Measurements from ENCODE around the gene FHIT. TPM values are rescaled to one million over a fixed set of nuclear protein-coding genes. Genes with fewer than 3 reads are reported as not detected.

Gene FHIT
- total RNA-seq, 1 donor from 2014 or later, result 22.6 TPM

DNA sequence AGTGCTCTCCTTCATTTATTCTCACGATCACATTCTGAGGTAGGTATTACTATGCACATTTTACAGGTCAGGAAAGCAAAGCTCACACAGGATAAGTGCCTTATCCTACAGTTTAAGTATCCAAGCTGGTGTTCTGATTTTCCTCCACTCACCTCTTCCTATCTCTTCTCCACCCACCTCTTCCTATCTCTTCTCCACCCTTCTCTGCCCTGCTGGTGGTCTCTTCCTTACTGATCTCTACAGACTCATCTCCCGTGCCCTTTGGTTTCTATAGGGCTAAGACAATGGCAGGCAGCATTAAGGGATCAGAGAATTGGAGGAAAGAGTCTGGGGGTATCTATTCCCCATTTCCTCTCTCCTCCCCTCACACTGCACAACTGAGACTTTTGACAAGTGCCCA is 319.1 kb downstream of the FHIT start:
- H3K4me1 Mint-ChIP-seq (ENCODE audit: low read depth), result no peaks in the 10 kb centered on the region
- H3K9me3 Mint-ChIP-seq, result peaks cover 7% of the 10 kb centered on the region
- intact Hi-C loops (cut with micrococcal nuclease), result no loop called here
- H3K4me3 Mint-ChIP-seq, result no peak overlapping the region
- H3K36me3 Mint-ChIP-seq (ENCODE audit: low read depth), result no peaks in the 10 kb centered on the region
- DNase-seq (ENCODE audit: low spot score), result no peak
- H3K27me3 Mint-ChIP-seq (ENCODE audit: insufficient read depth), result no peaks in the 10 kb centered on the region
- no peak overlapping the region for H3K27ac Mint-ChIP-seq

- peaks cover 8% of the 10 kb centered on the region for H3K9me3 Mint-ChIP-seq
- intact Hi-C loops (cut with micrococcal nuclease), result no loop called here
- peaks cover under 1% of the 10 kb centered on the region for H3K36me3 Mint-ChIP-seq (ENCODE audit: low read depth)
- no peak overlapping the region for H3K27ac Mint-ChIP-seq
- DNase-seq (ENCODE audit: low spot score), result no peak
- no peaks in the 10 kb centered on the region for H3K27me3 Mint-ChIP-seq (ENCODE audit: insufficient read depth)
- no peak overlapping the region for H3K4me3 Mint-ChIP-seq
- H3K4me1 Mint-ChIP-seq (ENCODE audit: low read depth), result no peaks in the 10 kb centered on the region
These were observed 319.8 kb downstream of the FHIT start for GRCh38 chr3:60931452-60931851.

GRCh38 chr3:60920519-60920918 is 330.7 kb downstream of the FHIT start:
- intact Hi-C loops (cut with micrococcal nuclease), result no loop called here
- no peaks in the 10 kb centered on the region for H3K4me1 Mint-ChIP-seq (ENCODE audit: low read depth)
- no peak for DNase-seq (ENCODE audit: low spot score)
- no peak overlapping the region for H3K27ac Mint-ChIP-seq
- H3K36me3 Mint-ChIP-seq (ENCODE audit: low read depth), result no peaks in the 10 kb centered on the region
- H3K4me3 Mint-ChIP-seq, result no peak overlapping the region
- H3K27me3 Mint-ChIP-seq (ENCODE audit: insufficient read depth), result no peaks in the 10 kb centered on the region
- peaks cover 7% of the 10 kb centered on the region for H3K9me3 Mint-ChIP-seq

DNA sequence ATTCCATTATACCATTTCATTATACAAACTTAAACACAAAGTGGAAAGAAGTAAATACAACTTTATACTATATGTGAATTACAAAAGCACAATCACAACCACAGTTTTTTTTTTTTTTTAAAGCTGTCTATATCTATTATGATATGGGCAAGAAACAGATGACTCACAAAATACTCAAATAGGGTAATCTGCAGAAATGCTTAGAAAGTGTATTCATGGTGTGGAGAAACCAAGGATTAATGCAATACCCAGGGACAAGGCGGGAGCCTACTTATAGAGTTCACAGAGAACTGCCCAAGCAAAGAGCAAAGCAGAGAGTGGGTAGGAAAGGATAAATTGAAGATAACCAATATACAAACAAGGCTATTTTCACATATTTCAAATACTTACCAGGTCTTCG is 332.0 kb downstream of the FHIT start:
- Mint-ChIP-seq H3K36me3 (ENCODE audit: low read depth) (no peaks in the 10 kb centered on the region), H3K4me3 (no peak overlapping the region), H3K4me1 (ENCODE audit: low read depth) (no peaks in the 10 kb centered on the region), H3K9me3 (no peaks in the 10 kb centered on the region), H3K27ac (no peak overlapping the region), H3K27me3 (ENCODE audit: insufficient read depth) (no peaks in the 10 kb centered on the region)
- intact Hi-C loops (cut with micrococcal nuclease), result no loop called here
- DNase-seq (ENCODE audit: low spot score), result no peak

DNA sequence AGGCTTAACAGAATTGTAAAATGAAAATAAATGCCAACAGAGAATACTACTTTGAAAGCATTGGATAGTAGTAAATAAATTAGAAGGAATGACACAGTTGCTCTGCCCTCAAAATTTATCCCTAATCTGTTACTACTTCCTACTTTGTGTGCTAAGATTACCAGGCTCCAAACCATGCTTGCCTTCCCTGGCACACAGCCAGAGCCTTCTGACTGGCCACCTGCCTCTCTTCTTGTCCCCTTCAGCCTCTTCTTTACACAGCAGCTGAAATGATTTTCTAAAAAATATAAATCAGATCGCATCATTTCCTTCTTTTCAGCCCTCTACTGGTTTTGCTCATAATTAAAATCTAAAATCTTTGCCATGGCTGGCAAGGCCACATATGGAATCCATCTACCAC is 334.1 kb downstream of the FHIT start:
- no peaks in the 10 kb centered on the region for H3K27me3 Mint-ChIP-seq (ENCODE audit: insufficient read depth)
- intact Hi-C loops (cut with micrococcal nuclease), result no loop called here

DNA sequence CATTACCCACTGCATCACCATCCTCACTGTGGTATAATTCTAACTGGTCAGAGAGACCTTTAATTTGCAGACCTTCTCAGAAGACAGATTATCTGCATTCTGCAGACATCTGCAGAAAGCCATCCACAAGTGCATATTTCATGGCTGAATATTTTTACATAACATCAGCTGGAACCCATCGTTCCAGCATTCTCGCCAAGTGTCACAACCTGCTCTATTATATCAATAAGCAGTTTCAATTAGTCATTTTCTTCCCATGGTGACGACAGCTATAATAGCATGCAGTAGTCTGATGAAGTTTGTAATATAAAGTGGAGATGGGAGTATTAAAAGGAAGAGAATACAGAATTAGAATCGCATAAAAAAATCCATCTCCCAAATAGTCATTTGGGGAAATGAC is 334.7 kb downstream of the FHIT start:
- DNase-seq (ENCODE audit: low spot score), result no peak
- H3K4me3 Mint-ChIP-seq, result no peak overlapping the region
- H3K27me3 Mint-ChIP-seq (ENCODE audit: insufficient read depth), result no peaks in the 10 kb centered on the region
- H3K36me3 Mint-ChIP-seq (ENCODE audit: low read depth), result no peaks in the 10 kb centered on the region
- H3K9me3 Mint-ChIP-seq, result no peaks in the 10 kb centered on the region
- H3K4me1 Mint-ChIP-seq (ENCODE audit: low read depth), result no peaks in the 10 kb centered on the region
- H3K27ac Mint-ChIP-seq, result no peak overlapping the region
- intact Hi-C loops (cut with micrococcal nuclease), result no loop called here

More for the DNA sequence above, 334.1 kb downstream of the FHIT start:
- DNase-seq (ENCODE audit: low spot score), result no peak
- H3K27ac Mint-ChIP-seq, result no peak overlapping the region
- no peaks in the 10 kb centered on the region for H3K9me3 Mint-ChIP-seq
- H3K4me1 Mint-ChIP-seq (ENCODE audit: low read depth), result no peaks in the 10 kb centered on the region
- no peak overlapping the region for H3K4me3 Mint-ChIP-seq
- no peaks in the 10 kb centered on the region for H3K36me3 Mint-ChIP-seq (ENCODE audit: low read depth)

DNA sequence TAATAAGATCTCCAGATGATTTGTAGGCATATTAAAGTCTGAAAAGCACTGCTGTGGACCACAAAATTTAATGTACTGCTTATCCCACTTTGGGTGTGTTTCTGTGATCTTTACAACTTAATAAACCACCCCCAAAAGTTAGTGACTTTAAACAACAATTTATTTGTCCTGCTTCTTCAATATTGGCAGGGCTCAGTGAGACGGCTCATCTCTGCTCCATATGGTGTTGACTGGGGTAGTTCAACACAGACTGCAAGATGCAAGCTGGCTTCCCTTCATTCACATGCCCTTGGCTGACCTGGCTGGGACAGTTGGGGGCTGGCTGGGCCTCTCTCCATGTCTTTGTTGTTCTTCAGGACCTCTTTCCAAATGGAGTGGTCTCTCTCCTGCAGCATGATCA is 337.8 kb downstream of the FHIT start:
- no peaks in the 10 kb centered on the region for H3K9me3 Mint-ChIP-seq
- H3K27ac Mint-ChIP-seq, result no peak overlapping the region
- H3K4me3 Mint-ChIP-seq, result no peak overlapping the region
- H3K4me1 Mint-ChIP-seq (ENCODE audit: low read depth), result no peaks in the 10 kb centered on the region
- H3K36me3 Mint-ChIP-seq (ENCODE audit: low read depth), result no peaks in the 10 kb centered on the region
- no peak for DNase-seq (ENCODE audit: low spot score)
- intact Hi-C loops (cut with micrococcal nuclease), result no loop called here
- H3K27me3 Mint-ChIP-seq (ENCODE audit: insufficient read depth), result no peaks in the 10 kb centered on the region

DNA sequence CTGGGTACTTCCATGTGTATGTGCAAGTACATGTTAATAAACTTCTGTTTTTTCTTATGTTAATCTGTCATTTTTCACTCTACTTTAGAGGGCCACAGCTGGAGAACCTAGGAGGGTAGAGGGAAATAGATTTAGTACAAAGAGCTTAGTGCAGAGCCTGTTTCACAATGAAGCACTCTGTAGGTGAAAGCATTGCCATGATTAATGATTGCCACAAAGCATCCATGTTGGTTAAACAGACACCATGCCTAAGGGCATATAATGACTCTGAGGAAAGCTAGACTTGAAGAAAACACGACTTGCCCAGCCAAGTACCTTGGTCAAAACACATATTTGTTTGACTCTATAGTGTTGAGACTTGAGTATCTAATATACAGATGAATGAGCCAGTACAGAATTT is 338.4 kb downstream of the FHIT start:
- no peak overlapping the region for H3K4me3 Mint-ChIP-seq

DNA sequence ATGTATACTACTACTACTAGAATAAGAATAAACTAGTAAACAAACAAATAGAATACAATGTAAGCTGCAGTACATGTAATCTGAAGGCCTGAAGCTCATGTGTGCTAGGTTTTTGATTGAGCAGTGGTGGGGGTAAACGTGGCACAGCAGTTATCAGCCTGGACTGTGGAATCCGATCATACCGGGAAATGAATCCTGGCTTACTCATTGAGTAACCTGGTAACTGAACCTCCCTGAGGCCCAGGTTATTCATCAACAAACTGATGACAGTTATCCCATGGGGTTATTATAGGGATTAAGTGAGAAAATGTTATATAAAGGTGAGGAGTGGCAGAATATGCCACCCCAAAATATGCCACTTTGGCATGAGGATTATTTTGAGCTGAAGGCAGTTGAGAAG is 339.1 kb downstream of the FHIT start:
- intact Hi-C loops (cut with micrococcal nuclease), result no loop called here
- H3K4me1 Mint-ChIP-seq (ENCODE audit: low read depth), result no peaks in the 10 kb centered on the region
- H3K9me3 Mint-ChIP-seq, result no peaks in the 10 kb centered on the region
- no peak overlapping the region for H3K4me3 Mint-ChIP-seq
- no peak overlapping the region for H3K27ac Mint-ChIP-seq
- DNase-seq (ENCODE audit: low spot score), result no peak
- no peaks in the 10 kb centered on the region for H3K36me3 Mint-ChIP-seq (ENCODE audit: low read depth)
- no peaks in the 10 kb centered on the region for H3K27me3 Mint-ChIP-seq (ENCODE audit: insufficient read depth)

More for the DNA sequence above, 338.4 kb downstream of the FHIT start:
- no peaks in the 10 kb centered on the region for H3K27me3 Mint-ChIP-seq (ENCODE audit: insufficient read depth)
- no peak overlapping the region for H3K27ac Mint-ChIP-seq
- intact Hi-C loops (cut with micrococcal nuclease), result no loop called here
- no peaks in the 10 kb centered on the region for H3K36me3 Mint-ChIP-seq (ENCODE audit: low read depth)
- no peaks in the 10 kb centered on the region for H3K9me3 Mint-ChIP-seq
- no peak for DNase-seq (ENCODE audit: low spot score)
- no peaks in the 10 kb centered on the region for H3K4me1 Mint-ChIP-seq (ENCODE audit: low read depth)

DNA sequence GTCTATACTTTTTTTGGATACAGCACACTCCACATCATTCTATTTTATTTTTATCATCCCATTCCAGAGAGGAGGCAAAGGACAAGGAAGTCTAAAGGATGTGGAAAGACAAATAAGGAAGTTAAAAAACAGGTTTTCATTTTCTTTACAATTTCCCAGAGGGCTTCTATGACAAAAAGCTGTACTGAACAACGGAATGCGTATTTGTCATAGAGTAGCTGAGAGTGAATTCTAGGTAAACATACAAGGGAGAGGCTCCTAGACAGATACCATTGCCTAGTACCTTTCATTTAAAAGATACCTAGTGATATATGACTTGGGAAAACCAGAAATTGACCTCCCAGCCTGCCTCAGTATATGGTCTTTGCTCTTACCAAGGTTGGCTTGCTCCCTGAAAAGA is 341.7 kb downstream of the FHIT start:
- no peak overlapping the region for H3K4me3 Mint-ChIP-seq
- no peaks in the 10 kb centered on the region for H3K9me3 Mint-ChIP-seq
- H3K4me1 Mint-ChIP-seq (ENCODE audit: low read depth), result no peaks in the 10 kb centered on the region
- no peaks in the 10 kb centered on the region for H3K36me3 Mint-ChIP-seq (ENCODE audit: low read depth)
- no peak overlapping the region for H3K27ac Mint-ChIP-seq
- DNase-seq (ENCODE audit: low spot score), result no peak
- intact Hi-C loops (cut with micrococcal nuclease), result no loop called here
- no peaks in the 10 kb centered on the region for H3K27me3 Mint-ChIP-seq (ENCODE audit: insufficient read depth)

DNA sequence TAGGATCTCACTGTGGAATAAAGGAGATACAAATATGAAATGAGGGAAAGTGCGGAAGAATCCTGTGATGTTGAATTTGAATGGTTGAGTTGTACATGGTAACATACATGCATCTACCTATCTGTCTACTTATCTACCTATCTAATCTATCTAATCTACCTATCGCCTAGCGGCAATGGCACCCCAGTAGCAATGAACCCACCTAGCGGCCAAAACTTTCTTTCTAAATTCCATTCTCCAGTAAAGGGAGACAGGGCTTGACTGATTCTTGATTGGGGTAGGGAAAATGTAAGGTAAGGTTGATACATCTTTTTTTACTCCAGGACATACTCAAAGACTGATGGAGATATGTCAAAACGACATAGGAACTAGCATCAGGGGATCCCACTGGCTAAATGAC is 345.0 kb downstream of the FHIT start:
- H3K36me3 Mint-ChIP-seq (ENCODE audit: low read depth), result no peaks in the 10 kb centered on the region
- H3K27me3 Mint-ChIP-seq (ENCODE audit: insufficient read depth), result no peaks in the 10 kb centered on the region
- intact Hi-C loops (cut with micrococcal nuclease), result no loop called here
- no peak overlapping the region for H3K4me3 Mint-ChIP-seq
- no peaks in the 10 kb centered on the region for H3K4me1 Mint-ChIP-seq (ENCODE audit: low read depth)
- no peak for DNase-seq (ENCODE audit: low spot score)
- no peaks in the 10 kb centered on the region for H3K9me3 Mint-ChIP-seq
- H3K27ac Mint-ChIP-seq, result no peak overlapping the region

- intact Hi-C loops (cut with micrococcal nuclease), result no loop called here
- DNase-seq (ENCODE audit: low spot score), result no peak
These were observed 352.9 kb downstream of the FHIT start for GRCh38 chr3:60898321-60898720.

DNA sequence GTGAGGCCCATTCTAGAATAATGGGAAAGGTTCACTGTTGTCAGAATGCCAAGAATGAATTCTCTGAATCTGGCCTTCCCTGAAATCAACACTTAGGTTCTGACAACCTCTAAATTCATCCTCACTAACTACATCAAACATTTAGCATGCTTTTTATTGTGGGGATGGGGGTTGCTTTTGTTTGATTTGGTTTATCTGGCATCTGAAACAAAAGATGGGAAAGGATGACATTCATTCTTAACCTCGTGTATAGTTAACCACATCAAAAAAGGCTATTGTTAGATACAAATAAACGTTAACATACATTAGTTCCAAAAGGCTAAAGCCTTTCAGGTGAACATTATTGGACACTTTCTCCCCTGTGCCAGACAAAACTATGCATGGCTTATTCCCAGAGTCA is 357.3 kb downstream of the FHIT start:
- H3K27me3 Mint-ChIP-seq (ENCODE audit: insufficient read depth), result no peaks in the 10 kb centered on the region
- H3K36me3 Mint-ChIP-seq (ENCODE audit: low read depth), result no peaks in the 10 kb centered on the region
- H3K9me3 Mint-ChIP-seq, result no peaks in the 10 kb centered on the region
- DNase-seq (ENCODE audit: low spot score), result no peak
- no peaks in the 10 kb centered on the region for H3K4me1 Mint-ChIP-seq (ENCODE audit: low read depth)
- intact Hi-C loops (cut with micrococcal nuclease), result no loop called here
- H3K27ac Mint-ChIP-seq, result no peak overlapping the region
- no peak overlapping the region for H3K4me3 Mint-ChIP-seq

More at GRCh38 chr3:60898321-60898720, 352.9 kb downstream of the FHIT start:
- H3K4me1 Mint-ChIP-seq (ENCODE audit: low read depth), result no peaks in the 10 kb centered on the region
- H3K36me3 Mint-ChIP-seq (ENCODE audit: low read depth), result no peaks in the 10 kb centered on the region
- H3K27ac Mint-ChIP-seq, result no peak overlapping the region
- no peaks in the 10 kb centered on the region for H3K27me3 Mint-ChIP-seq (ENCODE audit: insufficient read depth)
- H3K4me3 Mint-ChIP-seq, result no peak overlapping the region
- no peaks in the 10 kb centered on the region for H3K9me3 Mint-ChIP-seq

DNA sequence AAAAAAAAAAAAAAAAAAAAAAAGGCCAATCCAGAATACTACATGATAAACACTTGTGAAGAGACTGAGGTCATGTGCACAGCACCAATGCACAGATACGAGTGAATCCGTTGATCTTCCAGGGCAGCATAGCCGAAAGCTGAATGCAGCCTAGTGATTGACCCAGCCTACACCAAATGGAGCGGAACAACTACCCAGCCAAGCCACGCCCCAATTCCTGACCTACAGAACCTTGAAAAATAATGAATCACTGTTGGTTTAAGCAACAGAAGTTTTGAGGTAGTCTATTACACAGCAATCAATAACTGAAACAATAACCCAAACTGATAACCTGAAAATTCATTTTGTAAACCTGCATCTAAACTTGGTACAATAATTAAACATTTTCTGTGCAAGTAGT is 361.0 kb downstream of the FHIT start:
- Mint-ChIP-seq H3K4me1 (ENCODE audit: low read depth) (no peaks in the 10 kb centered on the region), H3K36me3 (ENCODE audit: low read depth) (no peaks in the 10 kb centered on the region), H3K4me3 (no peak overlapping the region), H3K27ac (no peak overlapping the region), H3K9me3 (no peaks in the 10 kb centered on the region), H3K27me3 (ENCODE audit: insufficient read depth) (no peaks in the 10 kb centered on the region)
- DNase-seq (ENCODE audit: low spot score), result no peak
- intact Hi-C loops (cut with micrococcal nuclease), result no loop called here
